ENCODE measurements around the gene PCDHGB3. TPM values are rescaled to one million over a fixed set of nuclear protein-coding genes. Genes with fewer than 3 reads are reported as not detected.
"Not testable (repeated sequence)": the region's sequence is repeated elsewhere in the genome, so short reads cannot be mapped to it uniquely, and the experiment has no call there.

The PCDHGB3 gene
- total RNA-seq, 2 experiments from 2014 or later, result 0.10 to 0.25 TPM

DNA sequence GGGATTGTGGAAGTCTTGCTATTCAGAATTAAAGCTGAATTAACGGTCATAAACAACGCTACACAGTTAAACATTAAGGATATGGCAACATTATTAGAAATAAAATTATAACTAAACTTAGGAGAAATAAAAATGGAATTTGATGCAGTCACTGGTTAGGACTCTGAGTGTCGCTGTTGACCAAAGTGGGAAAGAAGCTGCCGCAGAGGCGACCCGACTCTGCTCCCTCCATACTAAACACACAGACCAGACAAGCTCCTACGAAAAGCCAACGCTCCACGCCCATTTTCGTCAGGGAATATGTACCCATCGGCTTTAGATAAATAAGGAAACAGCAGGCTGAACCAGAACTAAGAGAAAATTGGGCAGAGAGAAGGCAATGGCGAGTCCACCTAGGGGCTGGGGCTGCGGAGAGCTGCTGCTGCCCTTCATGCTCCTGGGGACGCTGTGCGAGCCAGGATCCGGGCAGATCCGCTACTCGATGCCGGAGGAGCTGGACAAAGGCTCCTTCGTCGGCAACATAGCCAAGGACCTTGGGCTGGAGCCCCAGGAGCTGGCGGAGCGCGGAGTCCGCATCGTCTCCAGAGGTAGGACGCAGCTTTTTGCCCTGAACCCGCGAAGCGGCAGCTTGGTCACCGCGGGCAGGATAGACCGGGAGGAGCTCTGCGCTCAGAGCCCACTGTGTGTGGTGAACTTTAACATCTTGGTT is 5.9 kb upstream of the PCDHGB3 start, which contains the start of gene PCDHGA5:
Gene PCDHGA5, plus strand, starts transcription at position 211 of the 709 bp plus-strand sequence. Its CDS starts 169 bp downstream, at position 380.
- H3K36me3 Mint-ChIP-seq (ENCODE audit: low read depth), result peaks cover 18% of the 10 kb centered on the region
- no peak for DNase-seq
- H3K4me3 Mint-ChIP-seq, result no peak within 1 kb of the TSS
- ChIA-PET CTCF (interaction anchor here (1.3 kb wide), 1 partner anchor 49 kb away, joined by 3 read pairs; the partner anchor contains the start of gene PCDHGA10), POLR2A (no interaction called here)
- H3K27me3 Mint-ChIP-seq, result peaks cover 59% of the 10 kb centered on the region
- peaks cover 2% of the 10 kb centered on the region for H3K4me1 Mint-ChIP-seq
- H3K27ac Mint-ChIP-seq, result no peak within 1 kb of the TSS
- H3K9me3 Mint-ChIP-seq, result peaks cover 24% of the 10 kb centered on the region

GRCh38 chr5:141366016-141366896 is 3.8 kb upstream of the PCDHGB3 start:
- ChIA-PET POLR2A (no interaction called here), CTCF (interaction anchor here (0.9 to 1.2 kb wide), 2 partner anchors 16 to 147 kb away, joined by 3 to 4 read pairs; partner anchors contain the start of gene PCDHGA7)
- H3K4me1 Mint-ChIP-seq, result no peaks in the 10 kb centered on the region
- H3K4me3 Mint-ChIP-seq, result no peak overlapping the region
- peaks cover 11% of the 10 kb centered on the region for H3K36me3 Mint-ChIP-seq (ENCODE audit: low read depth)
- H3K9me3 Mint-ChIP-seq, result peaks cover 16% of the 10 kb centered on the region
- no peak overlapping the region for H3K27ac Mint-ChIP-seq
- peaks cover 61% of the 10 kb centered on the region for H3K27me3 Mint-ChIP-seq
- no peak for DNase-seq

- Mint-ChIP-seq H3K36me3 (ENCODE audit: low read depth) (peaks cover 11% of the 10 kb centered on the region), H3K27me3 (peaks cover 30% of the 10 kb centered on the region), H3K4me3 (no peak overlapping the region), H3K4me1 (no peaks in the 10 kb centered on the region), H3K9me3 (peaks cover 19% of the 10 kb centered on the region), H3K27ac (no peak overlapping the region)
- no peak for DNase-seq
- POLR2A ChIA-PET, result no interaction called here
- CTCF ChIA-PET, result interaction anchor here (1.4 to 2.5 kb wide), 3 partner anchors 25 to 141 kb away, joined by 3 to 13 read pairs (median 11); partner anchors contain the start of gene PCDHGA10
Observed at GRCh38 chr5:141371572-141372475, 1.8 kb downstream of the PCDHGB3 start.

GRCh38 chr5:141373673-141374317 is 3.8 kb downstream of the PCDHGB3 start, which contains the start of gene PCDHGA6:
TSS of gene PCDHGA6 (plus strand) at chr5:141373891. CDS start at chr5:141374084, 193 bp downstream.
- no peaks in the 10 kb centered on the region for H3K4me1 Mint-ChIP-seq
- peaks cover 19% of the 10 kb centered on the region for H3K9me3 Mint-ChIP-seq
- H3K27me3 Mint-ChIP-seq, result peaks cover 29% of the 10 kb centered on the region
- DNase-seq, result no peak
- H3K36me3 Mint-ChIP-seq (ENCODE audit: low read depth), result peaks cover 11% of the 10 kb centered on the region
- ChIA-PET POLR2A (no interaction called here), CTCF (interaction anchor here (1.2 kb wide), 1 partner anchor 54 kb away, joined by 3 read pairs; no protein-coding TSS in a partner anchor)
- H3K4me3 Mint-ChIP-seq, result peak within 1 kb of the TSS; percentile 16
- H3K27ac Mint-ChIP-seq, result no peak within 1 kb of the TSS

- peaks cover 11% of the 10 kb centered on the region for H3K36me3 Mint-ChIP-seq (ENCODE audit: low read depth)
- no peak overlapping the region for H3K27ac Mint-ChIP-seq
- H3K4me1 Mint-ChIP-seq, result no peaks in the 10 kb centered on the region
- ChIA-PET POLR2A (no interaction called here), CTCF (no interaction called here)
- H3K27me3 Mint-ChIP-seq, result peaks cover 25% of the 10 kb centered on the region
- peaks cover 19% of the 10 kb centered on the region for H3K9me3 Mint-ChIP-seq
- no peak for DNase-seq
- H3K4me3 Mint-ChIP-seq, result no peak overlapping the region
Observed at GRCh38 chr5:141374627-141375026, 4.6 kb downstream of the PCDHGB3 start.

DNA sequence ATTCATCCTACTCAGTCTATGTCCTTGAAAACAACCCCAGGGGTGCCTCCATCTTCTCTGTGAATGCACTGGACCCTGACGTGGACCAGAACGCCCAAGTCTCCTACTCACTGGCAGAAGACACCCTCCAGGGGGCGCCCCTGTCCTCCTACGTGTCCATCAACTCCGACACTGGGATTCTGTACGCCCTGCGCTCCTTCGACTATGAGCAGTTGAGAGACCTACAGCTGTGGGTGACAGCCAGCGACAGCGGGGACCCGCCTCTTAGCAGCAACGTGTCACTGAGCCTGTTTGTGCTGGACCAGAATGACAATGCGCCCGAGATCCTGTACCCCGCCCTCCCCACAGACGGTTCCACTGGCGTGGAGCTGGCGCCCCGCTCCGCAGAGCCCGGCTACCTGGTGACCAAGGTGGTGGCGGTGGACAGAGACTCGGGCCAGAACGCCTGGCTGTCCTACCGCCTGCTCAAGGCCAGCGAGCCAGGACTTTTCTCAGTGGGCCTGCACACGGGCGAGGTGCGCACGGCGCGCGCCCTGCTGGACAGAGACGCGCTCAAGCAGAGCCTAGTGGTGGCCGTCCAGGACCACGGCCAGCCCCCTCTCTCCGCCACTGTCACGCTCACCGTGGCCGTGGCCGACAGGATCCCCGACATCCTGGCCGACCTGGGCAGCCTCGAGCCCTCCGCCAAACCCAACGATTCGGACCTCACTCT is 5.6 kb downstream of the PCDHGB3 start:
- H3K4me3 Mint-ChIP-seq, DNase-seq, H3K4me1 Mint-ChIP-seq, H3K27ac Mint-ChIP-seq, POLR2A ChIA-PET: not testable (repeated sequence)
- peaks cover 17% of the 10 kb centered on the region for H3K27me3 Mint-ChIP-seq
- H3K36me3 Mint-ChIP-seq (ENCODE audit: low read depth), result peaks cover 11% of the 10 kb centered on the region
- peaks cover 19% of the 10 kb centered on the region for H3K9me3 Mint-ChIP-seq
- CTCF ChIA-PET, result interaction anchor here (0.7 kb wide), 1 partner anchor 100 kb away, joined by 4 read pairs; no protein-coding TSS in a partner anchor

DNA sequence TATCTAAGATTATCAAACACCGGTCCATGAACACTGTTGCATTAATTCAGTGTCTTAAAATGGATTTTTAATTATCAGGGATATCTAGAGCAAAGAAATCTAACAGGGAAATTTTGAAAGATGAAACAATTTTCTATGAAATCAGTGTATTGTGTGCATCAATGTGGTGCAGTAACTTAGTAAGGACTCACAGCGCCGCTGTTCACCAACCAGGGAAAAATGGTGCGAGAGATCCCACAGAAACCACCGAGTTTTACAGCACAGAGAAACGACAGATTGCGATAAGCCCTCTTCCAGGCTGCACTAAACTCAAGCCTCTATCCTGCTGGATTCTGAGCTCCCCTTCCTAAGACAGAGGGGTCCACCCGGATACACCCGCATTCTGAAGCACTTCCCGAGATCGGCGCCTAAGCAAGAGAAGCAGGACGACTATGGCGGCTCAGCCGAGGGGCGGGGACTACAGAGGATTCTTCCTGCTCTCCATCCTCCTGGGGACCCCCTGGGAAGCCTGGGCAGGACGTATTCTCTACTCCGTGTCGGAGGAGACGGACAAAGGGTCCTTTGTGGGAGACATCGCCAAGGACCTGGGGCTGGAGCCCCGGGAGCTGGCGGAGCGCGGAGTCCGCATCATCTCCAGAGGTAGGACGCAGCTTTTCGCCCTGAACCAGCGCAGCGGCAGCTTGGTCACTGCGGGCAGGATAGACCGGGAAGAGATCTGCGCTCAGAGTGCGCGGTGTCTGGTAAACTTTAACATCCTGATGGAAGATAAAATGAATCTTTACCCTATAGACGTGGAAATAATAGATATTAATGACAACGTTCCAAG is 12.6 kb downstream of the PCDHGB3 start, which contains the start of gene PCDHGA7:
Gene PCDHGA7, plus strand, starts transcription at position 274 of the 826 bp plus-strand sequence. Its CDS starts 158 bp downstream, at position 432.
- CTCF ChIA-PET, result interaction anchor here (1.1 kb wide), 1 partner anchor 16 kb away, joined by 4 read pairs; no protein-coding TSS in a partner anchor
- peak within 1 kb of the TSS; percentile 46 for H3K4me3 Mint-ChIP-seq
- peaks cover 31% of the 10 kb centered on the region for H3K27me3 Mint-ChIP-seq
- POLR2A ChIA-PET, result no interaction called here
- no peaks in the 10 kb centered on the region for H3K4me1 Mint-ChIP-seq
- DNase-seq, result no peak
- H3K27ac Mint-ChIP-seq, result no peak within 1 kb of the TSS
- no peaks in the 10 kb centered on the region for H3K36me3 Mint-ChIP-seq (ENCODE audit: low read depth)
- H3K9me3 Mint-ChIP-seq, result peaks cover 8% of the 10 kb centered on the region

- Mint-ChIP-seq H3K9me3 (peaks cover 9% of the 10 kb centered on the region), H3K4me1 (no peaks in the 10 kb centered on the region), H3K27me3 (peaks cover 31% of the 10 kb centered on the region), H3K27ac (no peak overlapping the region), H3K36me3 (ENCODE audit: low read depth) (peaks cover under 1% of the 10 kb centered on the region), H3K4me3 (no peak overlapping the region)
- no peak for DNase-seq
- CTCF ChIA-PET, result interaction anchor here (1.1 kb wide), 1 partner anchor 16 kb away, joined by 4 read pairs; no protein-coding TSS in a partner anchor
- POLR2A ChIA-PET, result no interaction called here
Observed at GRCh38 chr5:141383345-141383744, 13.3 kb downstream of the PCDHGB3 start.

DNA sequence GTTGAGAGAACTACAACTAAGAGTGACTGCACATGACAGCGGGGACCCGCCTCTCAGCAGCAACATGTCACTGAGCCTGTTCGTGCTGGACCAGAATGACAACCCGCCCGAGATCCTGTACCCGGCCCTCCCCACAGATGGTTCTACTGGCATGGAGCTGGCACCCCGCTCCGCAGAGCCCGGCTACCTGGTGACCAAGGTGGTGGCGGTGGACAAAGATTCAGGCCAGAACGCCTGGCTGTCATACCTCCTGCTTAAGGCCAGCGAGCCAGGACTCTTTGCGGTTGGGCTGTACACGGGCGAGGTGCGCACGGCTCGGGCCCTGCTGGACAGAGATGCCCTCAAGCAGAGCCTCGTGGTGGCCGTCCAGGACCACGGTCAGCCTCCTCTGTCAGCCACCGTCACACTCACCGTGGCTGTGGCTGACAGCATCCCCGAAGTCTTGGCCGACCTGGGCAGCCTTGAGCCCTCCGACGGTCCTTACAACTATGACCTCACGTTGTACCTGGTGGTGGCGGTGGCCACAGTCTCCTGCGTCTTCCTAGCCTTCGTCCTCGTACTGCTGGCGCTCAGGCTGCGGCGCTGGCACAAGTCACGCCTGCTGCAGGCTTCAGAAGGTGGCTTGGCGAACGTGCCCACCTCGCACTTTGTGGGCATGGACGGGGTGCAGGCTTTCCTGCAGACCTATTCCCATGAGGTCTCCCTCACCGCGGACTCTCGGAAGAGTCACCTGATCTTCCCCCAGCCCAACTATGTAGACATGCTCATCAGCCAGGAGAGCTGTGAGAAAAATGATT is 14.6 kb downstream of the PCDHGB3 start:
- H3K9me3 Mint-ChIP-seq, result peaks cover 16% of the 10 kb centered on the region
- DNase-seq, result no peak
- H3K27ac Mint-ChIP-seq, result no peak overlapping the region
- H3K27me3 Mint-ChIP-seq, result peaks cover 32% of the 10 kb centered on the region
- peaks cover 3% of the 10 kb centered on the region for H3K36me3 Mint-ChIP-seq (ENCODE audit: low read depth)
- H3K4me3 Mint-ChIP-seq, result no peak overlapping the region
- ChIA-PET CTCF (no interaction called here), POLR2A (no interaction called here)
- no peaks in the 10 kb centered on the region for H3K4me1 Mint-ChIP-seq

GRCh38 chr5:141387557-141388311 is 17.7 kb downstream of the PCDHGB3 start, which contains the start of gene PCDHGB4:
TSS of gene PCDHGB4 (plus strand) at chr5:141387698. CDS start at chr5:141387885, 187 bp downstream.
- not testable (repeated sequence) for DNase-seq

More at GRCh38 chr5:141387557-141388311, 17.7 kb downstream of the PCDHGB3 start, which contains the start of gene PCDHGB4:
- H3K36me3 Mint-ChIP-seq (ENCODE audit: low read depth); H3K4me1 Mint-ChIP-seq; H3K27ac Mint-ChIP-seq: not testable (repeated sequence)
- peaks cover 32% of the 10 kb centered on the region for H3K27me3 Mint-ChIP-seq
- H3K4me3 Mint-ChIP-seq, result peak within 1 kb of the TSS; percentile 7
- CTCF ChIA-PET, result interaction anchor here (0.7 kb wide), 1 partner anchor 20 kb away, joined by 3 read pairs; the partner anchor contains the start of gene PCDHGB6
- POLR2A ChIA-PET, result interaction anchor here (1.0 kb wide), 1 partner anchor 67 kb away, joined by 3 read pairs; the partner anchor contains the start of gene TAF7
- peaks cover 22% of the 10 kb centered on the region for H3K9me3 Mint-ChIP-seq

All from activated CD4-positive, alpha-beta memory T cell treated with anti-CD3 and anti-CD28 coated beads, Interleukin-2, amount 10 ng/mL, durations not matched to agents 7 days and 5 days (primary cell).